ENCODE results near the gene HDHD3. TPM values are rescaled to one million over a fixed set of nuclear protein-coding genes. Genes with fewer than 3 reads are reported as not detected.

HDHD3 gene
- total RNA-seq, 1 donor from 2014 or later = 41.2 TPM

- no peak for ATAC-seq
Observed at GRCh38 chr9:113363336-113363735, 13.4 kb downstream of the HDHD3 start.

DNA sequence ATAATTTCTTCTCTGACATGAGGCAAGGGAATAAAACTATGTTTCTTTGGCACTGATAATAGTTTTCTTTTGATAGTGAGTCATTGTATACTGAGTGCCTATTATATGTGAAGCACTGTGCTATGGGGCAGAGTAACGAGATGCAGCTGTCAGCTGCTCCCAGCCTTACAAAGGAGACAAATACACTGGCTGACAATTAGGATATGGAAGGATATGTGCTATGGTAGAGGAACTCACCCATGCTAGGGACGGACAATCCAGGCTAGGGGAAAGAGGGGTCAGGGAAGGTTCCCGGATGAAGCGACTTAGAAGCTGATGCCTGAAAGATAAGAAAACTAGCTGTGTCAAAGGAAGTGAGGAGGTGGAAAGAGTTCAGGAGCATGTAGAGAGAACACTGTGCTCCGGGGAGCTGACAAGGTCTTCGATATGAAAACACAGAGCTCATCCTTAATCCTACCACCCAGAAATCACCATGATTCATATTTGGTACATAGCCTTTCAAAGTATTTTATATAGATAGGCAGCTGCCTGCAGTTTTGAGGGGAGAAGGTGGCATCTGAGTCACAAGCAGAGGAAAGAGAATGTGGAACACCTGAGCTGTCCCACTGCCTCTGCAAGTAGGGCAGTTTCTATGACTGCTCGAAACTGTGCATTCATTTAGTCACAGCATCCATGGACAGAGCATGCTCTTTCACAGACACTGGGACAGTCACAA is 15.3 kb downstream of the HDHD3 start:
- peak; percentile 35 for ATAC-seq

DNA sequence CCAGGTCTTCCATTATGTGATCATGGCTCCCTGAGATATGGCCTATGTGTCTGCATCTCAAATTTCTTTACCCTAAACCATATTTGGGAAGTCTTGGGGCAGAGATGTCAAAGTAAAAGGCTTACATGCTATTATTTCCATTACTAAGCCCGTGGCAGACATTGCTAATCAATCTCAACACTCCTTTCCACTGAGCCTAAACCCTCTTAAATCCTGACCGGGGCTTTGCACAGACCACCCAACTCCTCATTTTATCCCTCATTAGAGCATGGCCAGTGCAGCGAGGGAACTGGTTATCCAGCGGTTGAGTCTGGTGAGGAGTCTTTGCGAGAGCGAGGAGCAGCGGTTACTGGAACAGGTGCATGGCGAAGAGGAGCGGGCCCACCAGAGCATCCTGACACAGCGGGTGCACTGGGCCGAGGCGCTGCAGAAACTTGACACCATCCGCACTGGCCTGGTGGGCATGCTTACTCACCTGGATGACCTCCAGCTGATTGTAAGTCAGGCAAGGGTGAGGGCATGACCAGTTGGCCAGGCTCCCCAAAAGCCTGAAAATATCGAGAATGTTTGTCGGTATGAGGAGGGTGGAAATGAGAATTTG is 16.4 kb downstream of the HDHD3 start:
- no peak for ATAC-seq

DNA sequence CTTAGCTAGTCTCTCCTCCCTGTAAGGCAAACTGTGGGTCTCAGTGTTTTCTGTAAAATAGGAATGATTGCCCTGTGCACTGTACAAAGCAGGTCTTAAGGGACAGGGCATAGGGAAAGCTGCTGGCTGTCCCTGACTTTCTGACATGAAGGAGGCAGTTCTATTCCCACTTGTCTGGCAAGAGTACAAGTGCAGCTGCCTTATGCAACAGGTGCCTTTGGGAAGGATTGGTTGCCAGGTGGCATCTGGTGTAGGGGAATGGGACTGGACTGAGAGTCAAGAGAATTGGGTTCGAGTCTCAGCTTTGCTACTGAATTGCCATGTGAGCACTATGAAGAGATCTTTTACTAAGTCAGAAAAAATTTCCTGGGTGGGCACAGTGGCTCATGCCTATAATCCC is 17.4 kb downstream of the HDHD3 start:
- no peak for ATAC-seq

- ATAC-seq = no peak
Observed at GRCh38 chr9:113356686-113357292, 20.0 kb downstream of the HDHD3 start.

DNA sequence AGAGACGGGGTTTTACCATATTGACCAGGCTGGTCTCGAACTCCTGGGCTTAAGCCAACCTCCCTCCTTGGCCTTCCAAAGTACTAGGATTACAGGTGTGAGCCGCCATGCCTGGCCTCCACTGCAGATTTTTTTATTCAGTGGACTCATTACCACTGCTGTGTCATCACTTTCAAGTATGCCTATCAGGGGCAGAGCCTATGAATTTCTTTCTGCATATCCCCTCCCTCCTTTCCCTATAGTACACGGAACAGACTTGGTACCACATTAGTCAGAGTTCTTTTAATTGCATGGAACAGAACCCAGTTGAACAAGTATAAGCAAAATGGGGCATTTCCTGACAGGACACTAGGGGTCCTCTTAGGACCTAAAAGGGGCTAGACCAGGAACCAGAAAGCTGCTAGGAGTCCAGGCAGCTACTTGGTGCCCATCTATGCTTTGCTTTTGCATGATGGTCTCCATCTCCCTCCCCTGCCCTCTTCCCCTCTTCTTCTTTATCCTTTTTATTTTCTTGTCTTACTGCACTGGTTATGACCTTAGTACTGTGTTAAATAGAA is 21.7 kb downstream of the HDHD3 start:
- no peak for ATAC-seq

GRCh38 chr9:113352411-113352810 is 24.4 kb downstream of the HDHD3 start:
- peak; percentile 68 for ATAC-seq

DNA sequence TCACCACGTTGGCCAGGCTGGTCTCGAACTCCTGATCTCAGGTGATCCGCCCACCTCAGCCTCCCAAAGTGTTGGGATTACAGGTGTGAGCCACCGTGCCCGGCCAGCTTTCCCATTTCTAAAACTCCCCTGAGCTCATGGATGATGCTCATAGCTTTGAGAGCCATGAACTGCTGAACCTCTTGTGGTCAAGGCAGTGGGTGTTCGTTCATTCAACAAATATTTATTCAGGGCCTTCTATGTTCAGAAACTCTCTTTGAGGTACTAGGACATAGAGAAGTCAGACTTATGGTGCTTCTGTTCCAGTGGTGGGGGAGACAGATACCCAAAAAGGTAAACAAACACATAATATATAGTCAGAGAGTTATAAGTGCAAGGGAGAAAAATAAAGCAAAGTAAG is 24.8 kb downstream of the HDHD3 start:
- no peak for ATAC-seq

- ATAC-seq = no peak
Observed at GRCh38 chr9:113350937-113351336, 25.8 kb downstream of the HDHD3 start.

DNA sequence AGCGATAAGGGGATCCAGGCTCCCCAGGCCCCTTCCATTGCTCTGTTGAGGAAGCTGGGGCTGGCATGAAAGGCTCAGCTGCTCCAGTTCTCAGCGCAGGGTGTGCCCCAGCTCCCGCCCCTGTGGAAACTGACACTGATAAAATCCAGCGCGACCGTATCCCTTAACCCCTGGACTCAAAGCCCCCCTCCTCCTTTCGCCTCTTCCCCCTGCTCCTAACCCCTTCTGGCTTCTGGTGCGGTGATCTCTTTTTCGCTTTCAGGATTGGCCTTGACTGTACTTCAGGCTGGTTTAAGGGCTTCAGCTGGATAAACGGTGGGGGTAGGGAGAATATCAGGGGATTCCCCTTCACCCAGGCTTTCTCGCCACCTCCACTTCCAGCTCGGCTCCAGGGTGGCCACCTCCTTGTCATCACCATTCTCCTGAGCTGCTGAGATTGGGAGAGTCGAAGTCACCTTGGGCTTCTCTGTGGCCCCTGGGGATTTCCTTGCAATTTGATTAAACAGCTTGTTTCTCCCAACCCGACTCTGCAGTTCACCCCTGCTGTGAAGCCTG is 26.6 kb downstream of the HDHD3 start:
- peak; percentile 19 for ATAC-seq

DNA sequence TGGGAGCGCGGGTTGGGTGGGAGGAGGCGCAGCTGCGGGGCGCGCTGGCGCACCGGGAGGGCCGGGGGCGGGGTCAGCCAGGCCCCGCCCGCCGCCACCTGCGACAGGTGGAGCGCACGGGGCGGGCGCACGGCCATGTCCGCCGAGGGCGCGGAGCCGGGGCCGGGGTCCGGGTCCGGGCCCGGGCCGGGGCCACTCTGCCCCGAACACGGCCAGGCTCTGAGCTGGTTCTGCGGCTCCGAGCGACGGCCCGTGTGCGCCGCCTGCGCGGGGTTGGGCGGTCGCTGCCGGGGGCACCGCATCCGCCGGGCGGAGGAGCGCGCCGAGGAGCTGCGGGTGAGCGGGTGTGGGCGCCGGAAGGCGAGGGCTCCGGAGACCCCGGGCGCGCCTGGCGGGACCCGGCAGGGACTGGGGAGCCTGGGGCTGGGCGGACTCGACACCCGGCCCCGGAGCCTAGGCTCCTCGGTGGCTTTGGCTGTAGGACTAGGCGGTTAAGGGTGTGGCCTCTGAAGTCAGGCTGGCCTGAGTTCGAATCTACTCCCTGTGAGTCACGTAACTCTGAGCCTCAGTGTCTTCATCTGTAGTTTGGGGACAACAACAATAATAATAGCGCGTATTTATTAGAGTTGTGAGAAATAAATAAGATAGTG is 27.2 kb downstream of the HDHD3 start, which contains the start of gene BSPRY:
Gene BSPRY (plus strand): TSS at position 97 of the 650 bp plus-strand sequence. CDS start 39 bp downstream, at position 136.
- ATAC-seq = peak; percentile 71

- no peak for ATAC-seq
Observed at GRCh38 chr9:113349066-113349444, 27.7 kb downstream of the HDHD3 start.

DNA sequence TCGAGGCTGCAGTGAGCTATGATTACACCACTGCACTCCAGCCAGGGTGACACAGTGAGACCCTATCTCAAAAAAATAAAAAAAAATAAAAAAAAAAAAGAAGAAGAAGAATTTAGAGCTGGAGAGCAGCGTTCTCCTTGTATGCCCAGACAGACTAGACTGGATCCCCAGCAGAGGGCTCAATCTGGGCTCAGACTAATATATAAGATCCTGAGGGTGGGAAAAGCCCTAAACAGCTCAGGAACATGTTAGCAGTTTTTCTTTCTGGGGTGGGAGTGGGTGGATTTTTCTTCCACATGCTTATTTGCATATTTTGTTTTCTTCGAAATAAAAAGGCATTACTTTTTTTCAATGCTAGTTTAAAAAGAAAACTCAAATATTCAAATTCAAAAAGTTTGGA is 28.3 kb downstream of the HDHD3 start:
- no peak for ATAC-seq

GRCh38 chr9:113345671-113346070 is 31.1 kb downstream of the HDHD3 start:
- no peak for ATAC-seq

DNA sequence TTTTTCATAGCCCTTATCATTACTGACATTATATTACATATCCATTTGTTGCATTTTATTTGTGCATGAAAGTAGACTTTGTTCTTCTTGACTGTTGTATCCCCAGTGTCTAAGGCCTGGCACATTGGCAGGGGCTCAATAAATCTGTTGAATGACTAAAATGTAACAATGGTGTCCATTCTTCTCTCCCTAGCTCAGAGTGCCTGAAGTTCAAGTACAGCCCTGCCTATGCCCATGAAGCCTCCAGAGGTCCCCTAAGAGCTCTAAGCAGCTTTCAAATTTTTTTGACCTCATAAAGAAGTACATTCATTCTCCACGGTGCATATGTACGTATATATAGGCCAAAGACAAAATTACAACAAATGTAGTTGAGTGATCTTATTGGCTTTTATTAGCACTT is 31.6 kb downstream of the HDHD3 start:
- no peak for ATAC-seq

DNA sequence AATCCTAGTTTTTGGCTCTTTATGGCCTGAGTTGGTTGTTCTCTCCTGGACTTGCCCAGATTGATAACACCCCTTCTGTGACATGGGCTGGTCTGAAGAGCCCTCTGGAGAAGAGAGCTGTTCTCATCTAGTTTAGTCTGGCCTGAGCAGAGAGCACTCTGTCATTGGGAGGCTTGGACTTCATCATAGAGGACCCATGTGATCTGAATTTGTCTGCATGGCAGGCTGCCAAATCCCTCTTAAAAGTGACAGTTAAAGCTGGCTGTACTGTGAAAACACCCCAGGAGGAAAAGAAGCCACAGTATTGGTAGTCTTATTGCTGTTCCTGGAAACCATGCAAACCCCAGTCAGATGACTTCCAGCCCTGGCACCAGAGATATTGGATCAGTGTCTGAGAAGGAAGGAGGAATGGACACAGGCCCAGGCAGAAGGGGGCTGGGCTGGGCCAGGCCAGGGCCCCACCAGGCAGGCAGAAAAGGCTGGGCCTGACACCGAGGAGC is 33.0 kb downstream of the HDHD3 start:
- ATAC-seq = peak; percentile 39

- peak; percentile 94 for ATAC-seq
Observed at GRCh38 chr9:113341712-113342410, 34.9 kb downstream of the HDHD3 start.

GRCh38 chr9:113340011-113340699 is 36.6 kb downstream of the HDHD3 start, which contains the start of gene WDR31:
TSS of gene WDR31 (minus strand) at chr9:113340275. CDS start at chr9:113332022, 8,253 bp downstream.
- ATAC-seq = peak; percentile 85

GRCh38 chr9:113337714-113338113 is 39.1 kb downstream of the HDHD3 start:
- ATAC-seq = no peak

GRCh38 chr9:113331780-113332179 is 45.0 kb downstream of the HDHD3 start:
- no peak for ATAC-seq
